Smooth muscle cell of the brain vasculature (primary cell): ENCODE measurements around the gene IGF2R.
"Not testable (repeated sequence)": the region's sequence is repeated elsewhere in the genome, so short reads cannot be mapped to it uniquely, and the experiment has no call there.

ENCODE experiments used
- DNase-seq: peaks from one replicate; pipeline ENCODE4 v3.0.0-alpha.2; 2012; ENCODE audit warnings: low read depth, low spot score

Gene IGF2R

GRCh38 chr6:160093061-160093460 lies 124.2 kb downstream of the IGF2R start:
- no peak for DNase-seq

DNA sequence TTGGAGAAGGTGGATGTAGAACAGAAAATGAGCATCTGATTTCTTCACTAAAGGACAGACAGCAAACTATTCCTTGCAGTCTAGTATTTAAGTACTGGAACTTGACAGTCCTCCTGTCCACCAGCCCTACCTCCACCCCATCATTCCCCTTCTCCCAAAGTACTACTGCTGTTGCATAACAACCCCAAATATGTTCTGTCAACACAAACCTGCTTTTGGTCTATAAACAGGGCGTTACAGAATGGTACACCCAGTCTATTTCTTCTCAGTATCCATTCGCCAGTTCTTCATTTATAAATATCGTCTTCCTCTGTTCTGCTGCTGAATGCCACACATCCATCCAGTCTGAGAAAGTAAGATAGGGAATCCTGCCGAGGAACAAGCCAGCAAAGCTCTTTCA lies 125.1 kb downstream of the IGF2R start:
- no peak for DNase-seq

- no peak for DNase-seq
Observed at GRCh38 chr6:160095146-160095845, 126.4 kb downstream of the IGF2R start.

GRCh38 chr6:160101277-160102205 lies 132.7 kb downstream of the IGF2R start:
- no peak for DNase-seq

DNA sequence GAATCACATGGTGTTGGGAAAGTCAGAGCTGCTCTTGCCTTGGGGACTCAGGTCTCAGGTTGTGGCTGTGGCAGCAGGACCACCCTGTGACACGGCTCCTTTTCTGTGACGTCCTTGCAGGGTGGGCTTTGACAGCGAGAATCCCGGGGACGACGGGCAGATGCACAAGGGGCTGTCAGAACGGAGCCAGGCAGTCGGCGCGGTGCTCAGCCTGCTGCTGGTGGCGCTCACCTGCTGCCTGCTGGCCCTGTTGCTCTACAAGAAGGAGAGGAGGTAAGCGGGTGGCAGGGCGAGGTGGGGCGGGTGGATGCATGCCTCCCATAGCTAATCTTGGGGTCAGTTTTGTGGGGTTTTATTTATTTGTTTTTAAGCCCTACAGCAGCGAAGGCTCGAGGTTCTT lies 133.5 kb downstream of the IGF2R start:
- DNase-seq: no peak

- DNase-seq: no peak
Observed at GRCh38 chr6:160102956-160103824, 134.3 kb downstream of the IGF2R start.

- no peak for DNase-seq
Observed at GRCh38 chr6:160103825-160104100, 134.9 kb downstream of the IGF2R start.

DNA sequence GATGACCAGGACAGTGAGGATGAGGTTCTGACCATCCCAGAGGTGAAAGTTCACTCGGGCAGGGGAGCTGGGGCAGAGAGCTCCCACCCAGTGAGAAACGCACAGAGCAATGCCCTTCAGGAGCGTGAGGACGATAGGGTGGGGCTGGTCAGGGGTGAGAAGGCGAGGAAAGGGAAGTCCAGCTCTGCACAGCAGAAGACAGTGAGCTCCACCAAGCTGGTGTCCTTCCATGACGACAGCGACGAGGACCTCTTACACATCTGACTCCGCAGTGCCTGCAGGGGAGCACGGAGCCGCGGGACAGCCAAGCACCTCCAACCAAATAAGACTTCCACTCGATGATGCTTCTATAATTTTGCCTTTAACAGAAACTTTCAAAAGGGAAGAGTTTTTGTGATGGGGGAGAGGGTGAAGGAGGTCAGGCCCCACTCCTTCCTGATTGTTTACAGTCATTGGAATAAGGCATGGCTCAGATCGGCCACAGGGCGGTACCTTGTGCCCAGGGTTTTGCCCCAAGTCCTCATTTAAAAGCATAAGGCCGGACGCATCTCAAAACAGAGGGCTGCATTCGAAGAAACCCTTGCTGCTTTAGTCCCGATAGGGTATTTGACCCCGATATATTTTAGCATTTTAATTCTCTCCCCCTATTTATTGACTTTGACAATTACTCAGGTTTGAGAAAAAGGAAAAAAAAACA lies 136.1 kb downstream of the IGF2R start:
- DNase-seq: no peak

GRCh38 chr6:160106010-160106409 lies 137.1 kb downstream of the IGF2R start:
- no peak for DNase-seq

DNA sequence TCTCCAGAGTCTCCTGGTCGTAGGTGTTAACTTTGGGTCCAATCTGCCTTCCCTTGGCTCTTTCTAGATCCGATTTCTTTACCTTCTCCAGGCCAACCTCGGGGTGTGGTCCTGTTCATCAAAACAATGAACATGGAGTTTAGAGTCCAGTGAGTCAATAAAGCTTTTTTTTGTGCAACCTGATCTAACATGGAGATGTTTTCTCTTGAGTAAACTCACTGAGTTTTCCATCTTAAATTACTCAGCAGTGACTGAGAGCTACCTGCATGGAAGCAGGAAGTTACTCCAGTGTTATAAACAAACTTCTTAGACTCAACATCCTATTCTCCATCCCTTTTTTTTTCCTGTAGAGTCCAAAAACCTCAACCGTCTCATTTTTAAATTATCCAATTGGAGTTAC lies 137.8 kb downstream of the IGF2R start:
- DNase-seq: no peak

- no peak for DNase-seq
Observed at GRCh38 chr6:160108077-160108476, 139.2 kb downstream of the IGF2R start.

GRCh38 chr6:160110586-160111123 lies 141.8 kb downstream of the IGF2R start:
- DNase-seq: no peak

DNA sequence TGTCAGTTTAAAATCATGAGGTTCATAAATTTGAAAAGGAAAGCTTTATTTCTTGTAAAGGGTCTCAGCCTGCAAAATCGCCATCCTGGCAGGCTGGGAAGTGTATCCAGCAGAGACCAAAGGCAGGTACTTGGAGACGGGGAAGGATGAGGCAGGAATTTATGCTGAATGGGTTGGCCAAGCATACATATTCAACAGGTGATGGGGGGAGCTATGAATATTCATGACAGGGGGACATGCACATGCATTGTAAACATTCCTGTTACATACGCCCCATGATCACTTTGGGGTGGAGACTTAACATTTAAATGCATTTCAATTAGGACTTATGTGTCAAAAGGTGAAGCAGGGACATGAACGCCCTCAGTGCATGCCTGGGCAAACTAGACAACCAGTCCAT lies 142.9 kb downstream of the IGF2R start:
- no peak for DNase-seq

- no peak for DNase-seq
Observed at GRCh38 chr6:160112628-160113299, 143.9 kb downstream of the IGF2R start.

DNA sequence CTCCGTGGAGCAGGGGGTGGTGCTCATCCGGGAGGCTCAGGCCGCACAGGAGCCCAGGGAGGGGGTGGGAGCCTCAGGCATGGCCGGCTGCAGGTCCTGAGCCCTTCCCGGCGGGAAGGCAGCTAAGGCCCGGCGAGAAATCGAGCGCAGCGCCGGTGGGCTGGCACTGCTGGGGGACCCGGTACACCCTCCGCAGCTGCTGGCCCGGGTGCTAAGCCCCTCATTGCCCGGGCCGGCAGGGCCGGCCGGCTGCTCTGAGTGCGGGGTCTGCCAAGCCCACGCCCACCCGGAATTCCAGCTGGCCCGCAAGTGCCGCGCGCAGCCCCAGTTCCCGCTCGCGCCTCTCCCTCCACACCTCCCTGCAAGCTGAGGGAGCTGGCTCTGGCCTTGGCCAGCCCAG lies 145.7 kb downstream of the IGF2R start:
- not testable (repeated sequence) for DNase-seq

DNA sequence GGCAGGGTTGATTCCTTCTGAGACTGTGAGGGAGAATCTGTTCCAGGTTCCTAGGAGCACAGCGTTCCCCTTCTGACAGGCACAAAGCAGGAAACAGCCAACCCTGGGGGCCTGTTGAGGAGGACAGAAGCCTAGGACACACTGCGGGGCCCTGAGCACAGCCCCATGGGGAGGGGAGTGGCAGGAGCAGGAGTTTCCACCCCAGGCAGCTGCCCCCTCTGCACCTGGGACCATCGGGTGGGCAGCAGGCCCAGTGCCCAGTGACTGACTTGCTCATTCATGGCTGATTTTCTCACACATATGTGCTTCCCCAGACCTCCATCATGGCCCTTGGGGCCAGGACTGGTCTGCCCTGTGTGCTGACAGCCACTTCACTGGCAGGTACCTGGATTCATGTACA lies 146.5 kb downstream of the IGF2R start:
- DNase-seq: no peak

DNA sequence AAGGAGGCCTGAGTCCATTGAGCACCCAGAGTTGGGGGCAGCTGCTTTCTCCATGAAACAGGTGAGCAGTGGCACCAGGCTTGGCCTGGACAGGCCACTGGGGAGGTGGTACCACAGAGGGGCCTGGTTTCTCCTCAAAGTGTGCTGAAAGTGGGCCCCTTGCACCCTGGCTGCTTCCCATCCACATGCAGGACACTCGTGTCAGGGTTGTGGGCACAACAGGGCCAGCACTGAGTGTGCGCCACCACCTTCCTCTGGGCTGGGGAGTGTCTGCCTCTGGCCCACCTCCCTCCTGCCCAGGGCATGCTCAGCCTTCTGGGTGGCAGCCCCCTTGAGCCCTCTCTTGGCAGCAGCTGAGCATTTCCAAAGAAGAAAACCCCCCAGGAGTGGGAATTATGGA lies 147.5 kb downstream of the IGF2R start:
- no peak for DNase-seq

DNA sequence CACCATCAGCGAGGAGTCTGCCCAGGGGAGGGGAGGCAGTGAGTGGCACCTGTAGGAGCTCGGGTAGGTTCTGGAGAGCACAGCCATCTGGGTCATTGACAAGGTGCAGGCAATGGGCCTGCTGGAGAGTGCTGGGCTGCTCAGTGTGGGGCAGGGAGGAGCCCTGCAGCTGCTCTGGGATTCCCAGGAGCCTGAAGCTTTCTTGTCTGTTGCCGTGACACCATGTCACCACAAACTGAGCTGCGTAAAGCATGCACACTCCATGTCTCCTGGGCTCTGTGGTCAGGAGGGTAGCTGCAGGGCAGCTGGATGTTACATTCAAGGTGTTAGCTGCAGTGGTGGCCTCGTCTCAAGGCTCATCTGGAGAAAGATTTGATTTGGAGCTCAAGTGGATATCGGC lies 148.3 kb downstream of the IGF2R start:
- DNase-seq: no peak

GRCh38 chr6:160118620-160119229 lies 149.8 kb downstream of the IGF2R start:
- DNase-seq: no peak

DNA sequence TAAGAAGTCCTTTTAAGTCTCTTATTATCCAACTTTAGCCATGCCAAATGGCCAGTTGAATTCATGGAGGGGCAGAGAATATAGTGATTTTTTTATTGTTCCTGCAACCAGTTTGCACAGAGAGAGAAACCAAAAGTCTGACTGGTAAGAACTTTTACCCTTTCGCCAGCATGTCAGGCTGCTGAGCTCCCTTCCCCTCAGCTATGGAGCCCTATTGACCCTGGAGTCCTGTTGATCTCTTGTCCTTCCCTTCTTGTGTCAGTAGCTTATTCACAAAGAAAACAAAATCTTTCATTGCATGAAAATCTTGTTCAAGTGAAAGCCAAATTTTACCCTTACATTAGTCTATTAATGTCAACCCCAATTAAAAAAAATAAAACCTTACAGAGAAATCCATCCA lies 151.2 kb downstream of the IGF2R start:
- DNase-seq: no peak
